GM21381 (cell line): Measurements from ENCODE around the gene HEG1.

Experiments
- ATAC-seq: cut with Tn5 transposase; IDR thresholded peaks from one replicate; pipeline ENCODE4 v1.9.1; 2021; ENCODE audit warnings: mild to moderate bottlenecking, moderate library complexity; ENCODE audit not compliant: unreplicated experiment

The HEG1 gene

GRCh38 chr3:125017406-125017805, 38.4 kb downstream of the HEG1 start:
- no peak for ATAC-seq

- ATAC-seq: no peak
Measured at GRCh38 chr3:125014570-125015179, 41.1 kb downstream of the HEG1 start.

DNA sequence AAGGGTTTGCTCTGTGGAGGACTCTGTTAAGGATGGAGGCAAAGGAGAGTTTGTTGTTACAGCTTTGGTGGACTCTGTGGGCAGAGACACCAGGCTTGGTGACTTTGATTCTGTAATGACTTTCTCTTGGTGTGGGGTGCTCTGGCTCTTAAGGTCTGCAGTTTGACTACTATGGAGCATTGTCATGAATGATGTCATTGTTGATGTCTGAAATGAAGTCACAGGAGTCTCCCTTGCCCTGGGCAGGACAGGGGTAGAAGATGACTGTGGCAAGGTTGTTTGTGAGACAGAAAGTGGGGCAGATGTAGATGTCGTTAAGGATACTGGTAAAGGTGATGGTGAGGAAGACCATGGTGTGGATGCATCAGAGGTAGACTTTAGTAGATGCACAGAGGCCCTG, 42.7 kb downstream of the HEG1 start:
- ATAC-seq: no peak

- ATAC-seq: no peak
Measured at GRCh38 chr3:125011941-125012340, 43.9 kb downstream of the HEG1 start.

DNA sequence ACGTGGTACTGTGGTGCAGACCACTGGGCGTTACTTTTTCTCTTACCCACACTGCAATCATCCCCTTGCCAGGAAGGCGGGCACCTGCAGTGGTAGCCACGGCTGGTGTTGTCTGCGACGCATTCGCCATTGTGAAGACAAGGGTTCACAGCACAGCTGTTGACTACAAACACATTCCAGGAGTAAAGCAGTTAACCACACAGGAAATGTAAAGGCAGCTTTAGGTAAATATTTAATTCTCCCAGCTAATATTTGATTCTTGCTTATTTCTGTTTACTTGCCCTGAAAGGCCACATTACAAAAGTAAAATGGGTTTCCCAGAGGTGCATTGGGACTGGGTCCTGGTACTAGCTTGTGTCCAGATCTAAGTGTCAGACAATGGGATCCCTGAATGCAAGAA, 45.4 kb downstream of the HEG1 start:
- ATAC-seq: no peak

DNA sequence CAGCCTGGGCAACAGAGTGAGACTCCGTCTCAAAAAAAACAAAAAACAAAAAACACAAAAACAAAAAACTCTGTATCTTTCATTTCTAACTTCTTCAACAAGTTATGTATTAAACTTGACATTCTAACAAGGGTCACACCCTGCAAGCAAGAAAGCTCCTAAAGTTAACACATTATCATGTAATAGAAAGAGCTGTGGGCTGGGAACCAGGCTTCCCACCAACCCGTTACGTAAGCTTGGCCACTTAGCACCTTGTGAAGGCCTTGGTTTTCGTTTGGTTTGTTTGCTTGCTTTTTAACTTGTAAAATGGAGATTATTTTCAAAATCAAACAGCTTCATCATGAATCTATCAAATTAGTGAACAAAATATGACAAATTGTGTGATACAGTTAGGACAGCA, 47.0 kb downstream of the HEG1 start:
- ATAC-seq: no peak

DNA sequence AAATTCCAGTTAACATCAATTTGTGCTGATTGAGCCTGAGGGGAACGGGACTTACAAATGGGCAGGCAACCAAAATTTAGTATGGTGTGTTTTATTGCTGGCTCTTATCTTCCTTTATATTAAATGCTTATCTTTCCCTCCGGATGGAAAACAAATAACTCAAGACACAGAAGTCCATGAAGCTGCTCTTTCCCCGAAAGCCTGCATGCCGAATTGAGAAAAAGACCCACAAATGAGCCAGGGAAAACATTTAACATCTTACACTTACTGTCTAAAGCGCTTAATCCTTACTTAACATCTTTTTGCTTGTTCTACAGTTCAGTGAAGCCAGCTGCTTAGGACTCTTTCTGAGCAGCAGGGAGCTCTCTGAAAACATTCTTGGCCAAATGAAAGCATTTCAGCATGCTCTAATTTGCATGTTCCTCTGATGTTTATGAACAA, 49.5 kb downstream of the HEG1 start:
- no peak for ATAC-seq

GRCh38 chr3:125005676-125006075, 50.1 kb downstream of the HEG1 start:
- no peak for ATAC-seq

GRCh38 chr3:125005222-125005621, 50.6 kb downstream of the HEG1 start:
- ATAC-seq: no peak

- no peak for ATAC-seq
Measured at GRCh38 chr3:125003859-125004595, 51.8 kb downstream of the HEG1 start.

- ATAC-seq: no peak
Measured at GRCh38 chr3:125003369-125003853, 52.4 kb downstream of the HEG1 start.

DNA sequence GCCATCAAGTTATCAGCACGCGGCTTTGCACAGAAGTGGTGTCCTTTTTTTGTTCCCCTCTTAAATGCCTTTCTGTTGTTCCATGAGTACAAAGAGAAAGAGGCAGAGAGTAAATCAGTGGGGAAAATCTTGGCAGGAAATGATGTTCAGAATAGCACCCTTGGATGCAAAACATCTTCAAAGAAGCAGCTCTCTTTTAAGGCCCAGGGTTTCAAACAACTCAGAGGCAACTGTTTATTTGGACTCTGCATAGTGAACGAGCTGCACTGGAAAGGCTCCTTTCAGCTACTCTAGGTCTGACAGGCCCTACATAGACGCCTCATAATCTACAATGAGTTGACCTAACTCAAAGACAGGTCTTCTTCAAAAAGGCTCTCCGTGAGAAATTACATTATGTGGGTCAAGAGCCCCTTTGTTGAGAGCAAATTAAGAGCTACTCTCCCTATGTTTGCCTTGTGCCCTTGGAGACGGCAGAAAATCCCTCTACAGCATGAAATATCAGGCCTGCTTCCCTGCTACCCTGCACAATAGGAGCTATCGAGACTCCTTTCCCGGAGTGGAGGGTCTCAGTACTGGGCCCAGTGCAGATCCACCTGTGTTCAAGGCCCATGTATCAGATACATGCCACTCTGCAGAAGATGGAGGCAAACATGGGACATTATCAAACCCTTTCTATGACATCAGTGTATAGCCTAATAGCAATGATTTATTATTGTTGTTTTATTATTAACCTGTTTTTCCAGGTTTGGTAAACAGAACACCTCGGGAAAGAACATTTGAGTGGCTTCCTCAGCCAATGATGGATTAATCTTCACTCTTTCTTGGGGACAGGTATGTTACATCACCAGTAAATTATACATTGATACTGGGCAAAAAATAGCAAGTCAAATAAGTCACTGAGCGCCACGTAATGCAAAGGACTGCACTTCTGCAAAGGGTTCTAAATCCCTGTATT, 53.1 kb downstream of the HEG1 start:
- no peak for ATAC-seq

GRCh38 chr3:125001557-125002413, 54.0 kb downstream of the HEG1 start:
- ATAC-seq: no peak

DNA sequence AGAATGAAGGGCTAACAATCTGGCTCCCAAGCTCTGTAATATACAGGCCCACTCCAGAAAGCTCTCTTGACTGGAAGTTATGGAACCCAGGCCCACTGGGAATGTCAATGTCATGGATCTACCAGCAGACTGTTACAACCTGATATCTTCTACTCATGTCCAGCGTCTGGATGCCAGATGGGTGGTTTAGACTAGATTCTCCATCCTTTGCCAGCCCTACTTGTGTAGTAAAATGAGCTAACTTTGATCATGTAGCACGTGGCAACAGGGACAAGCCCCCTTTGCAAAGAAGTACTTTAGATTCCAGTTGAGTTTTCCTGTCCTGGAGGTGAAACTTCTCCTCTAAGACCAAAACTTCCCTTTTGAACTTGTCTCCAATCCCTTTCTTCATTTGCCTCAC, 55.1 kb downstream of the HEG1 start:
- ATAC-seq: no peak

- no peak for ATAC-seq
Measured at GRCh38 chr3:124999897-125000435, 55.8 kb downstream of the HEG1 start.

- no peak for ATAC-seq
Measured at GRCh38 chr3:124999317-124999716, 56.5 kb downstream of the HEG1 start.

- no peak for ATAC-seq
Measured at GRCh38 chr3:124998247-124998630, 57.6 kb downstream of the HEG1 start.

DNA sequence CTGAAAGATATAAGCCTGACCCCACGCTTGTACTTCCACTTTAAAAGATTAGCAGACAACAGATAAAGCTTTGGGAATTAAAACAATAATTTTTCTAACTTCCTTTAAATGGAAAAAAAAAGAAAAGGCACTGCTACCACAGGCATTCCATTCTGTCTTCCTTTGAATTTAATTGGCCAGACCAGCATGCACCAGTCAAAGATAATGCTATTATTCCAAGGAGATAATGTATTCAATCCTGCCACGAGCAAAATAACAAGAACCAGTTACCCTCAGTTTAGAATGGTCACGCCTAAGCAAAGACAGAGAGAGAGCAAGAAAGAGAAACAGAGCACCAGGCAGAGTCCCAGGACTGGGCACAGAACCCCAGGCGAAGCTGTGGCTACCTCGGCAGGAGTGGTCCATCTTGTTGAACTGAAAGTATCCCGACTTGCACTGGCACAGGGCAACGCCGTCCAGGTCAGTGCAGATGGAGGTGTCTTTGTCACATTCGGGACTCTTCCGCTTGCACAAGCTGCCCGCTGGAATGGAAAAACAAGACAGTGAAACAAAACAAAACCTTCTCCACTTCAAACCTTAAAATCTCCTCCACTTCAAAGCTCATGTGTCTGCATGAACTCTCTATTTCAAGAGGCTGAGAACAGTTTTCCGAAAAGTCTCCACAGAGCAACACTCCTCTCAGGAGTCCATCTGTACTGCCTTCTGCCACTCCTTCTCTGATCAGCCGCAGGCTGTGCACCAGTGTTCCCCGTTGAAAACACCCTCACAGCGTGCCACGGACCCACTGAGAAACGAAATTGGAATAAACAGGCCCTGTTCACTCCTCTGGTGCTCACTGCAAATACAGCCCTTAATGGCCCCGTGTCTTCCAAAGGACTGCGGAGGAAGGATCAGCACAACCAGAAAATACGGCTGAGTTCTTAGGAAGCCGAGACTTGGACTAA, 58.2 kb downstream of the HEG1 start:
- ATAC-seq: no peak

DNA sequence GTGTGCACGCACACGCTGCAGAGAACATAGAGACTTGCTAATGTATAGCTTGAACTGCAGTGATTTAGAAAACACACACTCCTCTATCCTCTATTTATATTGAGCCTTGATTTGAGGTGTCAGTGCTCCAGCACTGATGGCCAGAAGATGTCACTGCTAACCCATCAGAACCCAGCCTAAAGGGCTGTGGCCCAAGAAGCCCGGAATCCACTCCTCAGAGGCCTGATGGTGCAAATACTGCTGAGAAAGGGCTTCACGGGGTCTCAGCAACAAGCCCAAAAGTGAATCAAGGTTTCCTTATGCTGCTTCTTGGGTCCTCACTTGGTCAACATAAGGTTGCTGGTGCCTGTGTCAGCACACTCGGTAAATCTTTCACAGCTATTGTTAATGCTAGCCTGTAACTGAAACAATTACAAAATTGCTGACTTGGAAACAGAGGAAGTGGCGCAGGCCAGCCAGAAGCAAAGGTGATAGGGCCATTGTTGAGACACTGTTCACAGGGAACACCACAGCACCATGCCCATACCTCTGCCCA, 60.3 kb downstream of the HEG1 start:
- ATAC-seq: no peak
